ENCODE measurements around the gene METRN.

The METRN gene

DNA sequence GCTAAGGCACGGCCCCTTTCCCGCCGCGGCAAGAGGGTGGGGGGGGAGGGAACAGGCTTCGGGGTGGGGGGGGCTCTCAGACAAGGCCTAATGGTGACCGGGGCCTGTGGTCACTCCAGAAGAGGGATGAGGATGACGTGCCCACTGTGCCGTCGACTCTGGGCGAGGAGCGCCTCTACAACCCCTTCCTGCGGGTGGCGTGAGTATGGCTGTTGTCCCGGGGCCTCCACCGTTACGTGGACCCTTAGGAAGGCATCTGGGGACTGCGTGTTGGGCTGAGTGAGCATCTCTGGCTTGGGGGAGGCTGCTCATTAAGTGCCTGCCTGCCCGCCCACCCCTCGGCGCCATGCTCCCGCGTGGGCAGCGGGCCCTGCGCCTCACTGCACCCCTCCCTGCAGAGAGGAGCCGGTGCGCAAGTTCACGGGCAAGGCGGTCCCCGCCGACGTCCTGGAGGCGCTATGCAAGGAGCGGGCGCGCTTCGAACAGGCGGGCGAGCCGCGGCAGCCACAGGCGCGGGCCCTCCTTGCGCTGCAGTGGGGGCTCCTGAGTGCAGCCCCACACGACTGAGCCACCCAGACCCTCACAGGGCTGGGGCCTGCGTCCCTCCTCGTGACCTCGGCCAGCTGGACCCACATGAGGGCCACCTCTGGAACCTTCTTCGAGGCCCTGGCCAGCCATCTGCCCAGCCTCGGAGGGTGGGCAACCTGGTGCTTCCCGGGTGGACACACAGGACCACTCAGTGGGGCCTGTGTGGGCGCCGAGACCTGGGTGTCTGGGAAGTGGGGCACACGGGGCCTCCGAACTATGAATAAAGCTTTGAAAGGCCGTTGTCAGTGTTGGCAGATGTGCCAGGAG is 14.2 kb downstream of the METRN start:
- in situ Hi-C loops (cut with MboI; ENCODE audit: low pct_unique_long_range_greater_than_20kb, low sequenced_read_pairs, unreplicated experiment): no loop called here
- TF ChIP-seq CTCF (IDR thresholded peaks at IDR 0.05; ENCODE audit: extremely low read depth, insufficient read depth, missing control alignments): no peak
- no peak for DNase-seq (ENCODE audit: low spot score)

- DNase-seq (ENCODE audit: low spot score): no peak
- no peak for TF ChIP-seq CTCF (IDR thresholded peaks at IDR 0.05; ENCODE audit: extremely low read depth, insufficient read depth, missing control alignments)
- in situ Hi-C loops (cut with MboI; ENCODE audit: low pct_unique_long_range_greater_than_20kb, low sequenced_read_pairs, unreplicated experiment): no loop called here
Observed at GRCh38 chr16:729768-730665, 15.1 kb downstream of the METRN start.

- no peak for TF ChIP-seq CTCF (IDR thresholded peaks at IDR 0.05; ENCODE audit: extremely low read depth, insufficient read depth, missing control alignments)
- DNase-seq (ENCODE audit: low spot score): no peak
- in situ Hi-C loops (cut with MboI; ENCODE audit: low pct_unique_long_range_greater_than_20kb, low sequenced_read_pairs, unreplicated experiment): no loop called here
Observed at GRCh38 chr16:730666-731509, 16.0 kb downstream of the METRN start.

DNA sequence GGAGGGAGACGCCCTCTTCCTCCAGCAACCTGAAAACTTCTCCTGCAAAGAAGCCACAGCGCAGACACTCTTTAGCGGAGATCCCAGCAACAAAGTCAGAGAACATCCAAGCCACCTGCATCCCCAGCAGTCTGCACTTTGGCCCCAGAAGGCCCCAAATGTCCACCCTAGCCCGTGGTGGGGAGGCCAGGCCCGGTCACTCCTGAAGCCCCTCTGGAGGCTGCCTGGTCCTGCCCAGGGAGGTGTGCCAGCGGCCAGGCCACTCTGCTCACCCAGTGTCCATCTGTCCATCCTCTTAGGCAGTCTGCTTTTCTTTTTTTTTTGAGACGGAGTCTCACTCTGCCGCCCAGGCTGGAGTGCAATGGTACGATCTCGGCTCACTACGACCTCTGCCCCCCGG is 17.4 kb downstream of the METRN start:
- in situ Hi-C loops (cut with MboI; ENCODE audit: low pct_unique_long_range_greater_than_20kb, low sequenced_read_pairs, unreplicated experiment): no loop called here
- no peak for TF ChIP-seq CTCF (IDR thresholded peaks at IDR 0.05; ENCODE audit: extremely low read depth, insufficient read depth, missing control alignments)
- DNase-seq (ENCODE audit: low spot score): no peak

GRCh38 chr16:732936-733335 is 18.0 kb downstream of the METRN start:
- peak; percentile 28 for TF ChIP-seq CTCF (IDR thresholded peaks at IDR 0.05; ENCODE audit: extremely low read depth, insufficient read depth, missing control alignments)
- in situ Hi-C loops (cut with MboI; ENCODE audit: low pct_unique_long_range_greater_than_20kb, low sequenced_read_pairs, unreplicated experiment): no loop called here
- DNase-seq (ENCODE audit: low spot score): no peak
